Sigmoid colon (tissue), 7 donors: ENCODE measurements around the gene PAGE4. TPM values are rescaled to one million over a fixed set of nuclear protein-coding genes. Genes with fewer than 3 reads are reported as not detected.

ENCODE experiments used
- DNase-seq: peaks from one replicate; pipeline ENCODE4 v3.0.0-alpha.2; 2019
- H3K27ac ChIP-seq, 4 donors: fragments of 200-600 bp; sonication (generic); one replicate each; pipeline ENCODE4 v1.5.1; 2016 to 2019; ENCODE audit warnings: mild to moderate bottlenecking in 1 of 4
- H3K27me3 ChIP-seq, 3 donors: fragments of 200-600 bp; sonication (generic); one replicate each; pipeline ENCODE4 v1.5.1; 2019; ENCODE audit warnings: mild to moderate bottlenecking in 1 of 3
- H3K36me3 ChIP-seq, 4 donors: fragments of 200-600 bp; sonication (generic); one replicate each; pipeline ENCODE4 v1.5.1; 2016 to 2019
- H3K4me1 ChIP-seq, 4 donors: fragments of 200-600 bp; sonication (generic); one replicate each; pipeline ENCODE4 v1.5.1; 2017 to 2019
- H3K4me3 ChIP-seq, 4 donors: fragments of 200-600 bp; sonication (generic); one replicate each; pipeline ENCODE4 v1.5.1; 2017 to 2019; ENCODE audit warnings: mild to moderate bottlenecking in 2 of 4, moderate library complexity in 1 of 4
- H3K9me3 ChIP-seq, 4 donors: fragments of 200-600 bp in 3 of 4; sonication (generic) in 3 of 4; one replicate each; pipeline versions ENCODE4 v1.5.1 to v1.6.1; 2013 to 2019
- CTCF ChIP-seq, 4 experiments: fragments of 450-650 bp in 3 of 4; fragments of 200-600 bp in 1 of 4; IDR thresholded peaks; one replicate each; pipeline ENCODE4 v1.5.1; 2016 to 2019; ENCODE audit warnings: antibody characterized with exemption in 4 of 4, mild to moderate bottlenecking in 3 of 4, moderate library complexity in 2 of 4
- EP300 ChIP-seq, 4 donors: sonication (generic); formaldehyde crosslinking; IDR thresholded peaks; one replicate each; pipeline ENCODE4 v1.6.1; 2017; ENCODE audit warnings: antibody characterized with exemption in 4 of 4
- POLR2A ChIP-seq, 2 donors: fragments of 450-650 bp; IDR thresholded peaks; one replicate each; pipeline ENCODE4 v1.6.1; 2016; ENCODE audit warnings: antibody characterized with exemption in 2 of 2, mild to moderate bottlenecking in 2 of 2, moderate library complexity in 2 of 2
- POLR2AphosphoS5 ChIP-seq, 4 donors: sonication (generic); formaldehyde crosslinking; IDR thresholded peaks; one replicate each; pipeline ENCODE4 v1.6.1; 2017; ENCODE audit warnings: antibody characterized with exemption in 4 of 4
- WGBS, 2 donors: extraction: QIAGEN DNeasy Blood & Tissue Kit; methylation state at CpG; one replicate each; pipeline ENCODE4 v1.1.7; 2013; 5-methylcytosine and 5-hydroxymethylcytosine counted together
- intact Hi-C: fragments of 100-400 bp; cut with DNase I; formaldehyde crosslinking; loops from one replicate; pipeline ENCODE4 v1.15.1; 2023
- polyA plus RNA-seq, 3 donors: library from polyadenylated mRNA; stranded (reverse); fragments of 200-250 nt; gene quantifications; one replicate each; pipeline ENCODE4 v1.2.3, GENCODE V29; 2013
- total RNA-seq, 4 donors: library from RNA; depleted of rRNA; stranded (reverse); fragments of >200 nt; gene quantifications; one replicate each; pipeline ENCODE4 v1.1.0, GENCODE V29; 2016
- donor health status: healthy with polysubstance abuse.
- donor health status: Bipolar disorder and iron deficiency.
- donor health status: healthy.

The PAGE4 gene
- total and polyA plus RNA-seq, 7 donors, result not detected

GRCh38 chrX:49878128-49878833, 49.2 kb downstream of the PAGE4 start:
- no peaks in the 10 kb centered on the region for H3K27me3 ChIP-seq
- peak; percentile 66 for DNase-seq
- H3K27ac ChIP-seq, result peak overlapping the region; percentile 86 to 87 (median 86)
- 40 to 46% methylated on average over 28 of the region's 28 CpGs for WGBS, 2 donors
- peaks cover 0 to 27% (median 20%) of the 10 kb centered on the region in 4 donors for H3K4me1 ChIP-seq
- no peak for TF ChIP-seq EP300 (IDR thresholded peaks at IDR 0.05)
- TF ChIP-seq POLR2AphosphoS5 (IDR thresholded peaks at IDR 0.05), result no peak
- TF ChIP-seq CTCF (IDR thresholded peaks at IDR 0.05), result no peak
- no peak for TF ChIP-seq POLR2A (IDR thresholded peaks at IDR 0.05)
- H3K9me3 ChIP-seq, result no peaks in the 10 kb centered on the region
- intact Hi-C loops, result loop anchor here (2.0 to 10.0 kb wide), 2 partner anchors 45 to 593 kb away; partner anchors contain the start of gene CLCN5
- no peaks in the 10 kb centered on the region for H3K36me3 ChIP-seq
- peak overlapping the region; percentile 52 to 67 (median 63) for H3K4me3 ChIP-seq

GRCh38 chrX:49878834-49879655, 49.9 kb downstream of the PAGE4 start, which contains the start of gene USP27X:
Gene USP27X (plus strand): TSS chrX:49879484. CDS start chrX:49880308, 824 bp downstream.
- peak; percentile 90 for DNase-seq
- Histone ChIP-seq H3K27me3 (no peaks in the 10 kb centered on the region), H3K27ac (peak within 1 kb of the TSS; percentile 86 to 87 (median 86)), H3K9me3 (no peaks in the 10 kb centered on the region), H3K4me3 (peak within 1 kb of the TSS; percentile 52 to 67 (median 63)), H3K36me3 (no peaks in the 10 kb centered on the region), H3K4me1 (peaks cover 0 to 27% (median 20%) of the 10 kb centered on the region in 4 donors)
- WGBS, 2 donors, result 1% methylated on average over 60 of the region's 60 CpGs
- peak; percentile 10 to 53 (median 23) for TF ChIP-seq POLR2AphosphoS5 (IDR thresholded peaks at IDR 0.05)
- TF ChIP-seq POLR2A (IDR thresholded peaks at IDR 0.05), result peak; percentile 5 to 35
- TF ChIP-seq EP300 (IDR thresholded peaks at IDR 0.05), result no peak
- peak; percentile 25 to 53 (median 40) for TF ChIP-seq CTCF (IDR thresholded peaks at IDR 0.05)
- intact Hi-C loops, result loop anchor here (2.0 to 10.0 kb wide), 2 partner anchors 44 to 594 kb away; partner anchors contain the start of gene CLCN5

- 2 to 3% methylated on average over 55 of the region's 55 CpGs for WGBS, 2 donors
- intact Hi-C loops, result loop anchor here (2.0 to 10.0 kb wide), 2 partner anchors 43 to 595 kb away; partner anchors contain the start of gene CLCN5
- Histone ChIP-seq H3K36me3 (no peaks in the 10 kb centered on the region), H3K4me1 (peaks cover 0 to 27% (median 20%) of the 10 kb centered on the region in 4 donors), H3K9me3 (no peaks in the 10 kb centered on the region), H3K27ac (peak overlapping the region; percentile 86 to 87 (median 86)), H3K27me3 (no peaks in the 10 kb centered on the region), H3K4me3 (peak overlapping the region; percentile 52 to 67 (median 63))
- TF ChIP-seq POLR2A (IDR thresholded peaks at IDR 0.05), result no peak
- TF ChIP-seq EP300 (IDR thresholded peaks at IDR 0.05), result no peak
- no peak for TF ChIP-seq POLR2AphosphoS5 (IDR thresholded peaks at IDR 0.05)
- no peak for TF ChIP-seq CTCF (IDR thresholded peaks at IDR 0.05)
- no peak for DNase-seq
Observed at GRCh38 chrX:49879656-49880277, 50.7 kb downstream of the PAGE4 start.

GRCh38 chrX:49880668-49881067, 51.6 kb downstream of the PAGE4 start:
- DNase-seq, result no peak
- no peaks in the 10 kb centered on the region for H3K9me3 ChIP-seq
- peaks cover 0 to 27% (median 20%) of the 10 kb centered on the region in 4 donors for H3K4me1 ChIP-seq
- H3K36me3 ChIP-seq, result no peaks in the 10 kb centered on the region
- intact Hi-C loops, result no loop called here
- no peak overlapping the region for H3K27ac ChIP-seq
- H3K4me3 ChIP-seq, result no peak overlapping the region
- 95% methylated on average over 12 of the region's 12 CpGs for WGBS, 2 donors
- no peaks in the 10 kb centered on the region for H3K27me3 ChIP-seq
- TF ChIP-seq EP300 (IDR thresholded peaks at IDR 0.05) (no peak), CTCF (IDR thresholded peaks at IDR 0.05) (no peak), POLR2AphosphoS5 (IDR thresholded peaks at IDR 0.05) (no peak), POLR2A (IDR thresholded peaks at IDR 0.05) (no peak)
